KBM-7 (cell line): Measurements from ENCODE around the gene WDFY2.
A peak's percentile ranks its signal among the peaks of the same experiment; 100 is the strongest.

ENCODE experiments used
- DNase-seq: peaks from one replicate; pipeline ENCODE4 v3.0.0-alpha.2; 2015
- in situ Hi-C: fragments of 300-500 bp; cut with MboI; formaldehyde crosslinking; loops from 2 replicates; pipeline ENCODE4 v1.14.3; 2020; ENCODE audit warnings: low sequenced_read_pairs, low pct_unique_long_range_greater_than_20kb, mixed read lengths

The WDFY2 gene

GRCh38 chr13:51594432-51594831, 10.2 kb downstream of the WDFY2 start:
- no peak for DNase-seq
- in situ Hi-C loops, result no loop called here

GRCh38 chr13:51595416-51595815, 11.2 kb downstream of the WDFY2 start:
- DNase-seq, result peak; percentile 33
- in situ Hi-C loops, result no loop called here

GRCh38 chr13:51596541-51596940, 12.3 kb downstream of the WDFY2 start:
- in situ Hi-C loops, result no loop called here

GRCh38 chr13:51599444-51600176, 15.3 kb downstream of the WDFY2 start:
- DNase-seq, result peak; percentile 48
- in situ Hi-C loops, result no loop called here

More at GRCh38 chr13:51596541-51596940, 12.3 kb downstream of the WDFY2 start:
- DNase-seq, result no peak

GRCh38 chr13:51600703-51601102, 16.4 kb downstream of the WDFY2 start:
- in situ Hi-C loops, result no loop called here
- DNase-seq, result no peak

GRCh38 chr13:51601601-51602565, 17.6 kb downstream of the WDFY2 start:
- in situ Hi-C loops, result no loop called here
- DNase-seq, result peak; percentile 82

- DNase-seq, result no peak
- in situ Hi-C loops, result no loop called here
Measured at GRCh38 chr13:51603716-51604115, 19.5 kb downstream of the WDFY2 start.

- DNase-seq, result no peak
Measured at GRCh38 chr13:51605698-51606097, 21.4 kb downstream of the WDFY2 start.

GRCh38 chr13:51607165-51607564, 22.9 kb downstream of the WDFY2 start:
- in situ Hi-C loops, result no loop called here
- no peak for DNase-seq

More at GRCh38 chr13:51605698-51606097, 21.4 kb downstream of the WDFY2 start:
- in situ Hi-C loops, result no loop called here

- in situ Hi-C loops, result no loop called here
- no peak for DNase-seq
Measured at GRCh38 chr13:51608857-51609406, 24.7 kb downstream of the WDFY2 start.

GRCh38 chr13:51612867-51613266, 28.6 kb downstream of the WDFY2 start:
- in situ Hi-C loops, result no loop called here
- peak; percentile 29 for DNase-seq

- DNase-seq, result no peak
- in situ Hi-C loops, result no loop called here
Measured at GRCh38 chr13:51613535-51613934, 29.3 kb downstream of the WDFY2 start.

GRCh38 chr13:51614350-51614786, 30.1 kb downstream of the WDFY2 start:
- in situ Hi-C loops, result no loop called here
- DNase-seq, result peak; percentile 80

GRCh38 chr13:51618626-51619025, 34.4 kb downstream of the WDFY2 start:
- DNase-seq, result no peak
- in situ Hi-C loops, result no loop called here

GRCh38 chr13:51619614-51620013, 35.4 kb downstream of the WDFY2 start:
- in situ Hi-C loops, result no loop called here
- no peak for DNase-seq

GRCh38 chr13:51620165-51620983, 36.1 kb downstream of the WDFY2 start:
- DNase-seq, result no peak

GRCh38 chr13:51621602-51622001, 37.3 kb downstream of the WDFY2 start:
- in situ Hi-C loops, result no loop called here
- no peak for DNase-seq

More at GRCh38 chr13:51620165-51620983, 36.1 kb downstream of the WDFY2 start:
- in situ Hi-C loops, result no loop called here

GRCh38 chr13:51623473-51623872, 39.2 kb downstream of the WDFY2 start:
- in situ Hi-C loops, result no loop called here
- peak; percentile 37 for DNase-seq

GRCh38 chr13:51624207-51624606, 39.9 kb downstream of the WDFY2 start:
- no peak for DNase-seq
- in situ Hi-C loops, result no loop called here
